CD4-positive, alpha-beta T cell treated with Interleukin-1 beta for 1 hour (primary cell): ENCODE results near the gene HOXC4.

Experiments
- DNase-seq, 2 donors: peaks; one replicate each; pipeline ENCODE4 v3.0.0-alpha.2; 2020 to 2022

Gene HOXC4

DNA sequence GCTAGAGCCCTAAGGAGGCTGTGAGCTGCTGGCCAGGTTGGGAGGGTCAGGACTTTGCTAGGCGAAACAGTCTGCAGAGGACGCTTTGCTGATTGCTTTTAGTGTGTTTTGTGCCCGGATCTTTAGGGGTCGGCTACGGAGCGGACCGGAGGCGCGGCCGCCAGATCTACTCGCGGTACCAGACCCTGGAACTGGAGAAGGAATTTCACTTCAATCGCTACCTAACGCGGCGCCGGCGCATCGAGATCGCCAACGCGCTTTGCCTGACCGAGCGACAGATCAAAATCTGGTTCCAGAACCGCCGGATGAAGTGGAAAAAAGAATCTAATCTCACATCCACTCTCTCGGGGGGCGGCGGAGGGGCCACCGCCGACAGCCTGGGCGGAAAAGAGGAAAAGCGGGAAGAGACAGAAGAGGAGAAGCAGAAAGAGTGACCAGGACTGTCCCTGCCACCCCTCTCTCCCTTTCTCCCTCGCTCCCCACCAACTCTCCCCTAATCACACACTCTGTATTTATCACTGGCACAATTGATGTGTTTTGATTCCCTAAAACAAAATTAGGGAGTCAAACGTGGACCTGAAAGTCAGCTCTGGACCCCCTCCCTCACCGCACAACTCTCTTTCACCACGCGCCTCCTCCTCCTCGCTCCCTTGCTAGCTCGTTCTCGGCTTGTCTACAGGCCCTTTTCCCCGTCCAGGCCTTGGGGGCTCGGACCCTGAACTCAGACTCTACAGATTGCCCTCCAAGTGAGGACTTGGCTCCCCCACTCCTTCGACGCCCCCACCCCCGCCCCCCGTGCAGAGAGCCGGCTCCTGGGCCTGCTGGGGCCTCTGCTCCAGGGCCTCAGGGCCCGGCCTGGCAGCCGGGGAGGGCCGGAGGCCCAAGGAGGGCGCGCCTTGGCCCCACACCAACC, 23.9 kb upstream of the HOXC4 start:
- DNase-seq, result no peak

DNA sequence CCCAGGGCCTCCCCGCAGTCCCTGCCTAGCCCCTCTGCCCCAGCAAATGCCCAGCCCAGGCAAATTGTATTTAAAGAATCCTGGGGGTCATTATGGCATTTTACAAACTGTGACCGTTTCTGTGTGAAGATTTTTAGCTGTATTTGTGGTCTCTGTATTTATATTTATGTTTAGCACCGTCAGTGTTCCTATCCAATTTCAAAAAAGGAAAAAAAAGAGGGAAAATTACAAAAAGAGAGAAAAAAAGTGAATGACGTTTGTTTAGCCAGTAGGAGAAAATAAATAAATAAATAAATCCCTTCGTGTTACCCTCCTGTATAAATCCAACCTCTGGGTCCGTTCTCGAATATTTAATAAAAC, 23.2 kb upstream of the HOXC4 start:
- DNase-seq, result no peak

DNA sequence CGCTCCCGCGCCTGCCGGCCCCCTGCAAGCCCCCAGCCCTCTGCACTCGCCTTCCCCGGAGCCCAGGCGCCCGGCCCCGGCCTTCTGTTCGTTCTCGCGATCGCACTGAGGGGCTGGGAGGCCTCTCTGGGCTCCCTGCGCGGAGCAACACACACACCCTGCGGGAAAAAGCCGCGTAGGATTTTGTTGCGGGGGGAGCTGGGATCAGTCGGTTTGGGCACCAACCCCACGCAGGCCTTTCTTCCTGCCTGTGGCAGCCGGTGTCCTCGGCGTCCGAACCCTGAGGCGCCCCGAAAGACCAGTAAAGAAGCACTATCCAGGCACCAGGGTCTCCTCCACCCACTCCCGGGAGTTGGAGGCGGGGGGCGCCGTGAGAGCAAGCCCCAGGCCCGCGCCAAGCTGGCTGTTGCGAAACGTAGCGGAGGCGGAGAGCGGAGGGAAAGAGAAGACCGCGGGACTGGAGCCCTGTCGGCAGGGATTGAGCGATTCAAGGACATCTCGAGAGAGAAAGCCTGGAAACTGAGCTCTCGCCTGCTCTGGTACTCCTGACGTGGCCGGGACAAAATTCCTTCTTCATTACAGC, 22.7 kb upstream of the HOXC4 start:
- DNase-seq, result no peak

DNA sequence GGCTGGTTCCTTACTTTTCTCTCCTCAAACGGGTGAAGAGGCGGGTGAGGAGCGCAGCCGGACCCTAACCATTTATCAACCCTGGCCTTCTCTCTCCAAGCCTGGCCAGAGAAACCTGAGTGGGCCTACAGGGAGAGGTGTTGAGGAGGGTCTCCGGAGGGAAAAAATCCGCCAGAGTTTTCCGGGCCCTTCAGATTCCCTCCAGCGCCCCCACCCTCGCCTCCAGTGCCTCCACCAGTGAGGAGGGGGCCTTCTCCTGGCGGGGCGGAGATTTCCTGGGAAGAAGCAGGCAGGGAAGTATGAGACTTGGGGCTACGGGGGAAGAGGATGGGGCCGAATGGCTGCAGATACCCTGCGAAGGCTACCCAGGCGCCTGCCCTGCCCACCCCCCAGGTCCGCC, 22.2 kb upstream of the HOXC4 start:
- DNase-seq, result no peak

DNA sequence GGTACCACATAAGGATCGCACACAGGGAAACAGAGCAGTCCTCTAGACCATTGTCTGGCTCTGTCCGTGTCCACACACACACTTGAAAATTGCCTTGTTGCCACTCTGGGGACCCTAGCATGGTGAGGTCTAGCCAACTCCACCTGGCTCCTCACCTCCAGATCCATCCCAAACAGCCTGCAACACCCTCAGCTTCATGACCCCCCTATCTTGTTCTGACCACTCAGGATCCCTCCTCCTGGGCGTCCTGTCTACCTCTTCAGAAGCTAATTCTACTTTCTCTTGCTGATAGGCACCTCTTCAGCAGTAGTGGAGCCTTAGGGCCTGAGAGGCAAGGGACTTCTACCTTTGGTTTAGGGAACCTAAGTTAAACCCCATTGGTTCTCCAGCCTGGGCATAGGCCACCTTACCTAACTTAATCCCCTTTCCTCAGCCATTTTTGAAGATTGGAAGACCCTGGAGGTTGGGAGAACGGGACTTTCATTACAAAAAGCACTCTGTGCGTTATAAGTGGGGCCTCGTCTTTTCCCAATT, 21.5 kb upstream of the HOXC4 start:
- DNase-seq, result no peak

DNA sequence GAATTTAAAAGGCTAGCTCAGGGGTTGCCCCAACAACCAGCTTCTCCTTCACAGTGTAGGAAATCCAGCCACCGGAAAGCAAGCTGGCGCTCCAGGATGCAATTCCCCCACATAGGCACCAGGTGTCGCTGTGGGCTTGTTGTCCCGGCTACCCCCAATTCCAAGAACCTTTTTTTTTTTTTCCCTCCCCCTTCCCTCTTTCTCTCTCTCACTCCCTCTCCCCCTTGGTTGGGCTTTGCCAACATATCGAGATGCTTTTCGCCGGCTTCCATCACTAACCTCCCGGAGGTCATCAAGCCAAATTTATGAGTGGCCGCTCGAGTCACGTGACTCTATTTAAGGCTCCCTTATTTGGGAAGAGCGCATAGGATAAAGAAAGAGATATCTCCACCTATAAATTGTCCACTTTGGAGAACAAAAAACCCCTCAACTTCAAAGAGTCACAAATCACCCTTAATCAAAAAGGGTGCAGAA, 21.0 kb upstream of the HOXC4 start, which contains the start of gene HOXC5:
Gene HOXC5, plus strand, starts transcription at position 424 of the 474 bp plus-strand sequence. CDS start 73 bp downstream, outside the sequence.
- peak; percentile 67 to 69 for DNase-seq

DNA sequence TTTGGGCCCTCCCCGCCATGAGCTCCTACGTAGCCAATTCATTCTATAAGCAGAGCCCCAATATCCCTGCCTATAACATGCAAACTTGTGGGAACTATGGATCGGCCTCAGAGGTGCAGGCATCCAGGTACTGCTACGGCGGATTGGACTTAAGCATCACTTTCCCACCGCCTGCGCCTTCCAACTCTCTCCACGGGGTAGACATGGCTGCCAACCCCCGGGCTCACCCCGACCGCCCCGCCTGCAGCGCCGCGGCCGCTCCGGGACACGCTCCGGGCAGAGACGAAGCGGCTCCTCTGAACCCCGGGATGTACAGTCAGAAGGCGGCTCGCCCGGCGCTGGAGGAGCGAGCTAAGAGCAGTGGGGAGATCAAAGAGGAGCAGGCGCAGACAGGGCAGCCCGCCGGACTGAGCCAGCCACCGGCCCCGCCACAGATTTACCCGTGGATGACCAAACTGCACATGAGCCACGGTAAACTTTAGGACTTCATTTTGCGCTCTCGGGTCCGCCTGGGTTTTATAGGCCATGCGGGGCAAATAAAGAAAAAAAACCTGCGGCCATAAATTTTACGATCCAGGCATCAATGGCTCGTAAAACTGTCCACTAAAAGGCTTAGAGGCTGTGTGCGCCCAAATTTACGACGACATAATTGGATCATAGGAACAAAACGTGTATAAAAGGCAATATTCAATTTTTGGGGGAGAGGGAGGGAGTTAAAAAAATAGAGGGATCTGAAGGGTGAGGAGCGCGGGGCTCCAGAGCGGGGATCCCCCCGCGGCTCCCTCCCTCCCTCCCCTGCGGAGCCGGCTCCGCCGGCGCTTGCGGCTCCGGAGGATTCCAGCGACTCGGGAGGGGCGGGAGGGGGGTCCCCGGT, 20.3 kb upstream of the HOXC4 start:
- no peak for DNase-seq

DNA sequence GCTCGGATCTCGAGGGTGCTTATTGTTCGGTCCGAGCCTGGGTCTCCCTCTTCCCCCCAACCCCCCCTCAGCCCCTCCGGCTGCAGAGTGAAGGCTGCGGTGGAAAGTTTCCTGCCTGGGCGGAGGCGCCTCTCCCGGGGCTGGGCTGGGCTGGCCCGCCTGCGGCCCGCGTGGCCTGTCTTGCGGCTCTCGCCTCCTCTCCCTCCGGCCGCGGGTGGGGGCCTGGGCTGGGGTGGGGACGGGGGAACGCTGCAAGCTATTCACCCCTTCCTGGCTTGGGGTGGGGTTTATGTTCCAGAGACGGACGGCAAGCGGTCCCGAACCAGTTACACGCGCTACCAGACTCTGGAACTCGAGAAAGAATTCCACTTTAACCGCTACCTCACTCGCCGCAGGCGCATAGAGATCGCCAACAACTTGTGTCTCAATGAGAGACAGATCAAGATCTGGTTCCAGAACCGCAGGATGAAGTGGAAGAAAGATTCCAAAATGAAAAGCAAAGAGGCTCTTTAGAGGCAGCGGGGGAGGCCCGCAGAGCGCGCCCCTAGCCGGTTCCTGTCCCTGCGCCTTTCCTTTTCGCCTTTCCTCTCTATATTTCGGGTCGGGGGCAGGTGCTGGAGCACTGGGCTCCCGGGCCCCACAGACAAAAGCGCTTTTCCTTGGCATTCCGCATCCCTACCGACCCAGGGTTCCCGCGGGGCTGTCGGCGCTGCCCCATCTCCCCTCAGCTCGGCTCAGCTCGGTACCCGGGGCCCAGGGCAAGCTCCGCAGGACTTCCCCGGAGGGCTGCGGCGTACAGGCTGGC, 19.5 kb upstream of the HOXC4 start:
- no peak for DNase-seq

DNA sequence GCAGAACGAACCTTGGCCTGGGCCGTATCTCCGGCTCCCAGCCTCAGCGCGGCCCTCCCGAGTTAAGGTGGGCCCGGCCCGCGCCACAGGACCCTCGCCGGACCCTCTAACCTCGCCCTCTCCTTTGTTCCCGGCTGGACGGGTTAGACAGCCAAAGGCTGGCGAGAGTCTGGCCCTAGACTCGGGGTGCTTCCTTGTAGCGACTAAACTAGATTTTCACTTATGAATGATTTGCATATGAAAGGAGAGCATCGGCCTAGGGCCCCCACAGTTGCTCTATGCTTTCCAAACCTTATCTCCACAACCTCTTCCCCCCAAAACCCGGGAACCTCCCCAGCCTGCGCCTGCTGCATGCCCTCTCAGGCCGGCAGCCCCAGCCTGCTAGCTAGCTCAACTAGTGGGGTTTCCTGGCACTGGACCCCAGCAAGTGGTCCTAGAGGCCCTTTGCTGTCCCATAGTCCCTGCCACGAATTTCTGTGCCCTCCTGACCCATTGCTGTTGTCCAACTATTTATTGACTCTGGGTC, 18.8 kb upstream of the HOXC4 start:
- DNase-seq, result no peak

DNA sequence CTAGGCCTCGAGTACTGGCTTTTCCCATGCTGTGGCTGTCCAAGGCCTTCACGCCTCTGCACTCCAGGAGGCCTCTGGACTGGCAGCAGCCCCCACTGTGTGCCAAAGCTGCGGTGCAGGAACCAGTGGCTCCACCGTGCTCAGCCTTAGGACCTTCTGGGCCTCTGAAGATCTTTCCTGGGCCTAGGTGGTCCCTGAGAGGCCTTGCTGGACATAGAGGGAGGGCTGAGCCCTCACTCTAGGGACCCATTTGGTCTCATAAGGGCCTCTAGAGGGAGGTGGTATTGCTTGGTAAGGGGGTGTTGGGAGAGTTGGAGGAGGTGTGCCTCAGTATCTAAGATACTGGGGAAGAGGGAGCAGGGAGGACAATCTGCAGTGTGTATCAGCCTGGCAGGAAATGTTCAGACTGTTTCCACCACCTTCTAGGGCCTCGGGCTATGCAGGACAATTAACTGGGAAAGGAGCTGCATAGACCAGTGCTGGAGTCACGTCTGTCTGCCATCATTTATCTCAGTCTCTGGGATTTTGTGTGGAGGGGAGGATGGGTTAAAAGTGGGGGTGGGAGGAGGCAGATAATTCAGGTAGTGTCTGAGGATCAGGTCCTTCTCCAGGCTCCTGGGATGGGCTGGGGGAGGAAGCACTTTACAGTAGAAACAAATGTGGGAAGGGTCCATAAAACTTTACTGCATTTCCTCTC, 17.9 kb upstream of the HOXC4 start:
- DNase-seq, result no peak

DNA sequence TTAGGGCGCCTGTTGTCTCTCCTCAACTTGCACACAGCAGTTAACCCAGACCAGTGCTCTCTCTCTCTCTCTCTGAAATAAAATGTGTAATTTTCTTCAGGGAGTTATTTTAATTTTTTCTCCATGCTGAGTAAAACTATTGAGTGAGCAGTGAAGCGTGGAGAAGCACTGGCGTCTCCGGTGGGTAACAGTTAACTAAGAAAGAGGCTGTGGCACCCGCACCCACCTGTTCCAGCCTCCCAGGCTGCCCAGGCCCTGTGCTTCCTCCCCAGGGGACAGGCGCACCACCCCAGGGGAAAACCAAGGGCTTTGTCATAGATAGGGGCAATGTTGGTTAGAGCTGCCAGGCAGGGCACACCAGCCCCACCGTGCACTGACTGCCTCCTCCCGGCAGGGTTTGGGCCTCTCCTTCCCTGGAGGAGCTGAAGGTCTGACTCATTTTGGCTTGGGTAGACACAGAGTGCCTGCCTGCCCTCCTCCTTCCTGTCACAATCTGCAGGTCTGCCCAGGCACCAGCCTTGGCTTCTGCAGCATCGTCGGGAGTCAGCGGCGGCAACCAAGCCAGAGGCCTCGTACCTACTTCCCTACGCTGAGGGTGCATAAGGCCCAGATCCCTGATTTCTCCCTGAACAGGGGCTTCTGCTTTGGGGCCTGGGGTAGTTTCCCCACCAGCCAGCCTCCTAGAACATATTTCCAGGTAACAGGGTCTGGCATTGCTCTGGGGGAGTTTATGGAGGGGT, 16.8 kb upstream of the HOXC4 start:
- DNase-seq, result no peak

DNA sequence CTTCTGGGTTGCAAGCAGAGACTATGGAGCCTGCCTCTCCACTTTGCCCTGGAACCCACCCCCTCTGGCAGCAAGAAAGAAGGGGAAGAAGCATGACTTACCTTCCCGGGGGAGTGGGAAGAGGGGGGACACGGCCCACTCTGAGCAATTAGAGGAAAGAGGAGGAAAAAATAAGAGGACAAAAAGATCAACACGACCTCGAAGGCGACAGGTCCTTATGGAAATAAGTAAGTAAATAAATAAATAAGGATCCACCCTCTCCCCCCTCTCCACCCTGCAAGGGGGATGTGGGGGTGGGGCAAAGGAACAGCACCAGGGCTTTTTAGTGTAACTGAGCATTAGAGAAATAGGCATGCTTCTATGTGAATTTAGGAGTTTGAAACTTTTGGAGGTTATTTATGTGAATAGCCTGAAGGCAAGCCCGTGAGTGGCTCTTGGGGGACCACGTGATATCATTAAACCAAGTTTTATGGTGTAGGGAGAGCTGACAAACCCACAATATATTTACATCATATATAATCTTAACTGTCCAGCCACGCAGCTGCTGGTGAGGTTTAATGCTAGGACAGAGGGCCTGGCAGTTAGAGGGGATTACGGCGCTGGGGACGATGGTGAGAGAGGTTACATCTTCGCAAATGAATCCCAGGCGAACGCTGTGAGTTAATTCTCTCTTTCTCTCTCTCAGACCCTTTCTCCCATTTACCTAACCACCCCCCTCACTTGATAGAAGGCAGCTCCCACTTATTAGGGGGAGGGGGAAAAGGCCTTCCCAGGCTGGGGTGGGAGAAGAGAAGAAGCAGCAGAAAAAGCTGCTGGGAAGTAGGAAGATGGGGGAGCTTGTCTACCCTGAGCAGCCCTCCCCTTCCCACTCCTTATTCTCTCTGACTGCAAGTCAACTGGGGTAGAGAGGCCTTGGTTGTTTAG, 16.0 kb upstream of the HOXC4 start:
- no peak for DNase-seq

DNA sequence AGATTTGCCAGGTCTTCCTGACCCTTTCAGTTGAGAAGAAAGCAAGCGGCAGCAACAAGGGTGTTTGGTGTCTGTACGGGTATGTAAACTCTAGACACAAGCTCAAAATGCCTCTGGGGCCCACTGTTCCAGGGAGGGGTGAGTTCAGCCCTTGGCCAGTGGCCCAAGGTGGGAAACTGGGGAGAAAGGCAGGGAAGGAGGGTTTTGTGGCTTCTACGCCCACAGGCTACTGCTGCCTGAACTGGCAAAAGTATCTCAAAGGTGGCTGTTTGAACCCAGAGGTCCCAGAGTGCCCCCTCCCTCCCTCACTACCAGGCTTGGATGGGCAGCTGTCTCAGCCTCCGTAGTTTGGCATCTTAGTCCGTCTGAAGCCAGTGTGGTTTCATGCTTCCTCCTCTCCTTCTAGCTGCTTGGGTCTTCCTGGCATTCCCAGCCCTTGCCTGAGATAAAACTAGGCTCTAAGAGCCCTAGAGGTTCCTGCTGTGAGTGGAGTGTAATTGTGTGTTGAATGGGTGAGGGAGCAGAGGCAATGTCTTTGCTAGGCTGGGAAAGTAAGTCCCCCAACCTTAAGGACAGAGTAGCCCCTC, 15.3 kb upstream of the HOXC4 start:
- DNase-seq, result no peak

DNA sequence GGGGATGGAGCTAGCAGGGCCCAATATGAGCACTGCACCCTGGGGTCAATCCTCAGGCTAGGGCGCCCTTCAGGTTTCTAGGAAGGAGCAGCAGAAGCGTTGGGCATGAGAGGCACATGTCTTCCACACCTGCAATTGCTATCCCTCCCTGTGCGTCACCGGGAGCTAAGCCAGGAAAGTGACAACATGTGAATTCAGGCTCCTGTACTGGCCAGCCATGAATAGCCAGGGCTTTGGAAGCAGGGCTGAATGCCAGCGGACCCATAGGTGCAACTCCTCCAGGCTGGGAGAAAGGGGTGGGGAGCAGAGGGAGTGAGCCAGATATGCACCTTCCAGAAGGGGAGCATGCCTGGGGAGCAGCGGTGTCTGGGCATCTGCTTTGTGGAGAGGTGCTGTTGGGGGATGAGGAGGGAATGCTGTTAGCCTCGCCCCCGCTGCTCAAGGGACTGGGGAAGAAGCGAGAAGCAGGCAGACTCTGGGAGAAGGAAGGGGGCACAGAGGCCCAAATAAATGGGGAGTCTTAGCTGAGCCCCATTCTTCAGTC, 14.7 kb upstream of the HOXC4 start:
- no peak for DNase-seq

DNA sequence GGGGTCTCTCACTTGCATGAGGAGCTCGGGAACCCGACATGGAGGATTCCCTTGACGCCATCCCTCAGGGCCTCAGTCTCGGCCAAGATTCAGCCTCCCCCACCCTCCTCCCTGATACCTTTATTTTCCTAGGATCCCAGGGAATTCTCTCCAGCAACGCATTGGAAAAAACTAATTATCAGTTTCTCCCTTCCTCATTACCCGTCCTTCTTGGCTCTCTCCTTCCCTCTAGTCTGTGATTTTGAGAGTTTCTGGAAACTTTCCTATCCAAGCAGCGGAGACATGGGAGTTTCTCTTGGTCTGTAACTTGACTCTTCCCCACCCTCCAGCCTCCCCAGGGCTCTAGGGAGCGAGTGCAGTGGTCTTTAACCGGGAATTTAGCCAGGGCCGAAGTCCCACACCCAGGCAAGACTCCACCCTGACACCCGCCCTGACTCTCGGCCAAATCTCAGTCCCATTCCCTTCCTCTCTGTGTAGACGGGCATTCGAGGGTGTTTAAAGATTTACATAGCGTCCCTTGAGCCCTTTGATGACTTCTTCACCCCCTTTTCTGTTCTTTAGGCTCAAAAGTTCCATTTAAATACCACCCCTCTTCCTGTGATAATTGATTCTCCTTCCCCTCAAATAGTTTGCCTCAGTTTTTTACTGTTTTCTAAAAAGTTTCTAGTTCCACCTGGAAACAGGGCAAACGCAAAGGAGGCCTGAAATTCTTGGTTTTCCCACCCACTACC, 14.1 kb upstream of the HOXC4 start:
- no peak for DNase-seq

DNA sequence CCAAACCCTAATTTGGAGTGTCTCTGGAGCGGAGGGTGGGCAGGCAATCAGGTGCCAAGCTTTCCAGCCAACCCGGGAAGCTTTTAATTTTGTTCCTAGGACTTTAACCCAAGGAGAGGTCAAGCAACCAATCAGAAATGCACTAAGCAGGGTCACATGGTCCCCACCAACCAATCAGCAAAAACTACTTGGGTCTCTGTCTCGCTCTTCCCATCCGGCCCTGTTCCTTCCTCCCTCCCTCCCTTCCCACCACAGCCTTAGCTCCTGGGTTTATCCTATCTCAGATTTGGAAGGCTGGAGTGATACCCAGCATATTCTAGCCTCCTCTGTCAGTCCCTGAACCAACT, 13.5 kb upstream of the HOXC4 start:
- DNase-seq, result no peak

DNA sequence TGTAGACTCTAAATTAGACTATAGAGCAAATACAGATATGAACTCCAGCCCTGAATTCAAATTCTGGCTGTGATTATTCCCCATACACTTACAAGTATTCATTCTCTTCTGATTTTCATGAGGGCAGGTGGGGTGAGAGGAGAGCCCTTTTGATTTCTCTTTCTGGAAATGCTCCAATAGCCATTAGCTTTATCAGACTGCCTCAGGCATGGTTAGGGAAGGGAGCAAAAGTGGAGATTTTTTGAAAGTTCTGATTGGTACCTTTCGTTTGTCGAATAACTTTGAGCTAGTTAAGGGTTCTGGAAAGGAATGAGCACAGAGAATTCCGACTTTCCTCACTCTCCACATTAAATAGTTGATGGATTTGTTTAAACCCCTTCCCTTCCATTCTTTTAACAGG, 13.0 kb upstream of the HOXC4 start:
- DNase-seq, result no peak

DNA sequence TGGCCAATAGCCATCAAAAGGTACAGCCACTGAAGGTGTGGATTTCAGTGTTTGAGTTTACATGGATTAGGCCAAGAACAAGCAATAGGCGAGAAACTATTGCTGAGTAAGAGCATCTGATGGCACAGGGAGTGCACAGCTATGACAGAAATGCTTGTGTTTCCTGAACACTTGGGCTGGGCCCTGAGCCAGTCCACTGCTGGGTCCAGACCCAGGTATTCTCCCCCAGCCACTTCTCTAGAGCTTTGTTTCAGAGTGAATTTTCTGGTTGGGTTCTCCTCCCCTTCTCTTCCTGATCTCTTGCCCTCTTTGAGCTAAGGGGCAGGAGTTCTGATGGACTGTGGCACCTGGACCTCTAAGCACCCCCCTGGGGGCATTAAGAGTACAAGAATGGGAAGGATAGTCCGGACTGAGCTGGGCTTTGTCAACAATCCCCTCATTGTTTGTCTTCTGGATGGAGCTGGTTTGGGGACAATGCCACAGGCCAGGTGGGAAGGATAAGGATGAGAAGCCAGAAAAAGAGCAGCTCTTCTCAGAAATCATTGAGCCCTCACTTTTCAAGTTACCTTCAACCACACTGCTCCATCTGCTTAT, 12.4 kb upstream of the HOXC4 start:
- no peak for DNase-seq
